HG02973 (cell line): ENCODE data around the gene OR10A6.

ENCODE experiments used
- ATAC-seq: cut with Tn5 transposase; IDR thresholded peaks from one replicate; pipeline ENCODE4 v1.9.1; 2021; ENCODE audit warnings: moderate library complexity; ENCODE audit not compliant: unreplicated experiment

The OR10A6 gene

GRCh38 chr11:7931168-7931567 lies at the start of gene OR10A6:
Gene OR10A6 (minus strand): TSS chr11:7931268. CDS start chr11:7928662, 2,606 bp downstream.
- no peak for ATAC-seq

GRCh38 chr11:7977232-7977917 lies 46.3 kb upstream of the OR10A6 start:
- ATAC-seq: no peak

- ATAC-seq: no peak
These were observed 43.6 kb upstream of the OR10A6 start for GRCh38 chr11:7974668-7975067.

GRCh38 chr11:7973011-7973410 lies 41.9 kb upstream of the OR10A6 start:
- ATAC-seq: no peak

GRCh38 chr11:7971846-7972245 lies 40.8 kb upstream of the OR10A6 start:
- no peak for ATAC-seq

GRCh38 chr11:7969756-7970646 lies 38.9 kb upstream of the OR10A6 start:
- ATAC-seq: no peak

- no peak for ATAC-seq
These were observed 37.6 kb upstream of the OR10A6 start for GRCh38 chr11:7968686-7969085.

- ATAC-seq: no peak
These were observed 36.8 kb upstream of the OR10A6 start for GRCh38 chr11:7967826-7968225.

- no peak for ATAC-seq
These were observed 36.0 kb upstream of the OR10A6 start for GRCh38 chr11:7967097-7967496.

GRCh38 chr11:7965386-7965785 lies 34.3 kb upstream of the OR10A6 start, which contains the start of gene NLRP10:
Gene NLRP10 (minus strand): TSS chr11:7965447. CDS start chr11:7963495, 1,952 bp downstream.
- ATAC-seq: no peak

GRCh38 chr11:7964873-7965272 lies 33.8 kb upstream of the OR10A6 start:
- no peak for ATAC-seq

- no peak for ATAC-seq
These were observed 33.2 kb upstream of the OR10A6 start for GRCh38 chr11:7964261-7964660.

GRCh38 chr11:7955191-7955590 lies 24.1 kb upstream of the OR10A6 start:
- ATAC-seq: no peak

- no peak for ATAC-seq
These were observed 18.9 kb upstream of the OR10A6 start for GRCh38 chr11:7949934-7950333.

GRCh38 chr11:7944123-7944522 lies 13.1 kb upstream of the OR10A6 start:
- ATAC-seq: no peak

GRCh38 chr11:7941608-7942007 lies 10.5 kb upstream of the OR10A6 start, which contains the start of gene OR10A3:
Gene OR10A3 (minus strand): TSS chr11:7941708. CDS start chr11:7939520, 2,188 bp downstream.
- ATAC-seq: no peak

- no peak for ATAC-seq
These were observed 10.1 kb upstream of the OR10A6 start for GRCh38 chr11:7941146-7941545.

GRCh38 chr11:7936615-7937014 lies 5.5 kb upstream of the OR10A6 start:
- ATAC-seq: no peak

GRCh38 chr11:7927635-7928034 lies 3.4 kb downstream of the OR10A6 start:
- ATAC-seq: no peak

- no peak for ATAC-seq
These were observed 6.5 kb downstream of the OR10A6 start for GRCh38 chr11:7924536-7924935.

GRCh38 chr11:7918141-7918540 lies 12.9 kb downstream of the OR10A6 start:
- ATAC-seq: no peak

- ATAC-seq: no peak
These were observed 20.1 kb downstream of the OR10A6 start for GRCh38 chr11:7911011-7911410.
